ENCODE results near the gene ELFN2. TPM values are rescaled to one million over a fixed set of nuclear protein-coding genes. Genes with fewer than 3 reads are reported as not detected.

The ELFN2 gene
- total and polyA plus RNA-seq, 2 donors (not counting 3 experiments of a cell fraction or from before 2014, with no cell fraction given) = 0.41 to 1.3 TPM

DNA sequence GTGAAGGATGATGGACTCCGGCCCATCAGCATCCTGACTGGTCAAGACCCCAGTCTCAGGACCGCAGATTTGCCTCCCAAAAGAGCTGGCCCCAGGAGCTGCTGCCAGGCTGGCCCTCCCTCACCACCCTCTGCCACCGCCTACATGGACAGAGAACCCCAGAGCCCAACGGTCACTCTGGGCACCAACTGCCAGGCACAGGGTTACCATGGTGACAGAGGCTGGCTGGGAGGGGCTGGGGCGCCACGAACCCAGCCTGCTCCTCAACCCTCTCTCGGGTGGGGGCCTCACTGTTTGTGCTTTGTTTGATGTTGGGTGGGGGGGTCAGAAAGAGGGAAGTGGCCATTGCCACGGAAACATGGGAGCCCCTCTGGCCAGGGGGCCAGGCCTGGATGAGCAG lies 55.8 kb downstream of the ELFN2 start:
- dilution Hi-C loops (cut with MboI; ENCODE audit: extremely low pct_ligation_motif_present, low sequenced_read_pairs) (no loop called here), intact Hi-C loops (cut with micrococcal nuclease) (no loop called here)
- Histone ChIP-seq H3K9me1 (replicated peaks; ENCODE audit: control insufficient read depth, extremely low read depth, insufficient read depth, low read length) (no peaks in the 10 kb centered on the region), H3K4me2 (ENCODE audit: insufficient read depth, low read length) (no peak overlapping the region), H2AFZ (ENCODE audit: low read depth, low read length) (no peak overlapping the region), H3K36me3 (ENCODE audit: control insufficient read depth in 2 of 2, extremely low read depth in 1 of 2, insufficient read depth in 2 of 2, low read length in 2 of 2) (no peaks in the 10 kb centered on the region), H3K4me1 (ENCODE audit: control insufficient read depth, extremely low read depth, insufficient read depth, low read length) (no peaks in the 10 kb centered on the region), H3K4me3 (replicated peaks in 1 of 3; ENCODE audit: insufficient read depth in 1 of 3, low read depth in 1 of 3, low read length in 3 of 3) (no peak overlapping the region), H3K27ac (ENCODE audit: insufficient read depth, low read depth, low read length) (no peak overlapping the region), H3K79me2 (ENCODE audit: control insufficient read depth, insufficient read depth, low read length) (no peaks in the 10 kb centered on the region), H3K9ac (replicated peaks; ENCODE audit: extremely low read depth, insufficient read depth, low read length) (no peak overlapping the region), H4K20me1 (replicated peaks; ENCODE audit: control insufficient read depth, extremely low read depth, insufficient read depth, low read length) (no peaks in the 10 kb centered on the region), H3K27me3 (ENCODE audit: control insufficient read depth in 2 of 2, insufficient read depth in 2 of 2, low read length in 2 of 2) (no peaks in the 10 kb centered on the region), H3K9me3 (replicated peaks; ENCODE audit: control insufficient read depth, insufficient read depth, low read length) (no peaks in the 10 kb centered on the region)
- FAIRE-seq (no peak), DNase-seq (ENCODE audit: low read depth, low spot score) (no peak)
- CTCF ChIA-PET = interaction anchor here (1.1 kb wide), 1 partner anchor 104 kb away, joined by 3 read pairs; no protein-coding TSS in a partner anchor
- TF ChIP-seq FOS (IDR thresholded peaks at IDR 0.05; ENCODE audit: borderline replicate concordance, insufficient read depth, low read length) = no peak
- no peak for TF ChIP-seq EZH2 (IDR thresholded peaks at IDR 0.05; ENCODE audit: borderline replicate concordance, low read depth, low read length, severe bottlenecking)
- TF ChIP-seq, protein P1, sequence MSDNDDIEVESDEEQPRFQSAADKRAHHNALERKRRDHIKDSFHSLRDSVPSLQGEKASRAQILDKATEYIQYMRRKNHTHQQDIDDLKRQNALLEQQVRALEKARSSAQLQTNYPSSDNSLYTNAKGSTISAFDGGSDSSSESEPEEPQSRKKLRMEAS (IDR thresholded peaks at IDR 0.05; ENCODE audit: insufficient read depth, insufficient read length) = no peak
- TF ChIP-seq, protein P2, sequence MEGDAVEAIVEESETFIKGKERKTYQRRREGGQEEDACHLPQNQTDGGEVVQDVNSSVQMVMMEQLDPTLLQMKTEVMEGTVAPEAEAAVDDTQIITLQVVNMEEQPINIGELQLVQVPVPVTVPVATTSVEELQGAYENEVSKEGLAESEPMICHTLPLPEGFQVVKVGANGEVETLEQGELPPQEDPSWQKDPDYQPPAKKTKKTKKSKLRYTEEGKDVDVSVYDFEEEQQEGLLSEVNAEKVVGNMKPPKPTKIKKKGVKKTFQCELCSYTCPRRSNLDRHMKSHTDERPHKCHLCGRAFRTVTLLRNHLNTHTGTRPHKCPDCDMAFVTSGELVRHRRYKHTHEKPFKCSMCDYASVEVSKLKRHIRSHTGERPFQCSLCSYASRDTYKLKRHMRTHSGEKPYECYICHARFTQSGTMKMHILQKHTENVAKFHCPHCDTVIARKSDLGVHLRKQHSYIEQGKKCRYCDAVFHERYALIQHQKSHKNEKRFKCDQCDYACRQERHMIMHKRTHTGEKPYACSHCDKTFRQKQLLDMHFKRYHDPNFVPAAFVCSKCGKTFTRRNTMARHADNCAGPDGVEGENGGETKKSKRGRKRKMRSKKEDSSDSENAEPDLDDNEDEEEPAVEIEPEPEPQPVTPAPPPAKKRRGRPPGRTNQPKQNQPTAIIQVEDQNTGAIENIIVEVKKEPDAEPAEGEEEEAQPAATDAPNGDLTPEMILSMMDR (IDR thresholded peaks at IDR 0.05; ENCODE audit: extremely low read depth in 1 of 2, insufficient read depth in 1 of 2, low read depth in 1 of 2, low read length in 2 of 2) = no peak
- no peak for TF ChIP-seq GATA2 (IDR thresholded peaks at IDR 0.05; ENCODE audit: insufficient read depth, insufficient read length, low read depth, low read length)
- no peak for TF ChIP-seq JUN (IDR thresholded peaks at IDR 0.05; ENCODE audit: borderline replicate concordance, insufficient read depth, insufficient read length, low read depth)
- no peak for TF ChIP-seq MYC (IDR thresholded peaks at IDR 0.05; ENCODE audit: low read depth, low read length)
- no peak for TF ChIP-seq POLR2AphosphoS5 (IDR thresholded peaks at IDR 0.05; ENCODE audit: insufficient read depth, low read depth, low read length)
- no peak for TF ChIP-seq POLR2A (IDR thresholded peaks at IDR 0.05; ENCODE audit: low read depth, low read length)
- BruUV-seq (replicated peaks) = no TSS peak
- POLR2A ChIA-PET = no interaction called here

Measured in endothelial cell of umbilical vein (primary cell).